GM10266 (cell line): ENCODE results near the gene ALG12.

Experiments used
- DNase-seq: peaks from one replicate; pipeline ENCODE4 v3.0.0; 2012; ENCODE audit errors: extremely low spot score
- TF ChIP-seq, protein P1 (sequence below): IDR thresholded peaks from 2 replicates; pipeline ENCODE4 v1.5.1; 2012; ENCODE audit warnings: mild to moderate bottlenecking, low read depth; ENCODE audit not compliant: control insufficient read depth, insufficient read depth; ENCODE audit errors: missing control alignments

ALG12 gene

DNA sequence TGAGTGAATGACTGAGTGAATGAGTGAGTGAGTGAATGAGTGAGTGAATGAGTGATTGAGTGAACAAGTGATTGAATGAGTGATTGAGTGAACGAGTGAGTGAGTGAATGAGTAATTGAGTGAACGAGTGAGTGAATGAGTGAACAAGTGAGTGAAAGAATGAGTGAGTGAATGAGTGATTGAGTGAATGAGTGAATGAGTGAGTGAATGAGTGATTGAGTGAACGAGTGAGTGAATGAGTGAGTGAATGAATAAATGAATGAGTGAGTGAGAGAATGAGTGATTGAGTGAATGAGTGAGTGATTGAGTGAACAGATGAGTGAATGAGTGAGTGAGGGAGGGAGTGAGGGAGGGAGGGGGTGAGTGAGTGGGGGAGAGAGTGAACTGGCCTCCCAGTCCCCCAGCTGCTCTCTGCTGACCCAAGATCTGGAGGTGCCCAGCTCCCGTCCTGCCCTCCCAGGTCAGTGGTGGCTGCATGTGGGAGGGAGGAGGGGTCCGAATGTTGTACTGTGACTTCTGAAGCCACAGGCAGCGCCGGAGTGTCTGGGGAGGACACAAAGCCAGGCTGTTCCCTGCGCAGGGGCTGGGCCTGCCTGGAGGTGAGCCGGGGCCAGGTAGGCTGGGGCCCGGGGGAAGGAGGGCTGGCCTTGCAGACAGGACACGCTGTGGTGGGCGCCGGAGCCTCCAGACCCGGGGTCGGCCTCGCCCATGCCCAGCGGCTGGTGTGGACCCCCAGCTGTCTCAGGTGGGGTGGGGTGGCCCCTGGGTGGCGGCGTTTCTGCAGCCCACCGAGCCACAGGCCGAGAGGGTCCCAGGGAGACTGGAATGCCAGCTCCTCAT is 24.5 kb upstream of the ALG12 start:
- DNase-seq, result no peak
- TF ChIP-seq, protein P1, sequence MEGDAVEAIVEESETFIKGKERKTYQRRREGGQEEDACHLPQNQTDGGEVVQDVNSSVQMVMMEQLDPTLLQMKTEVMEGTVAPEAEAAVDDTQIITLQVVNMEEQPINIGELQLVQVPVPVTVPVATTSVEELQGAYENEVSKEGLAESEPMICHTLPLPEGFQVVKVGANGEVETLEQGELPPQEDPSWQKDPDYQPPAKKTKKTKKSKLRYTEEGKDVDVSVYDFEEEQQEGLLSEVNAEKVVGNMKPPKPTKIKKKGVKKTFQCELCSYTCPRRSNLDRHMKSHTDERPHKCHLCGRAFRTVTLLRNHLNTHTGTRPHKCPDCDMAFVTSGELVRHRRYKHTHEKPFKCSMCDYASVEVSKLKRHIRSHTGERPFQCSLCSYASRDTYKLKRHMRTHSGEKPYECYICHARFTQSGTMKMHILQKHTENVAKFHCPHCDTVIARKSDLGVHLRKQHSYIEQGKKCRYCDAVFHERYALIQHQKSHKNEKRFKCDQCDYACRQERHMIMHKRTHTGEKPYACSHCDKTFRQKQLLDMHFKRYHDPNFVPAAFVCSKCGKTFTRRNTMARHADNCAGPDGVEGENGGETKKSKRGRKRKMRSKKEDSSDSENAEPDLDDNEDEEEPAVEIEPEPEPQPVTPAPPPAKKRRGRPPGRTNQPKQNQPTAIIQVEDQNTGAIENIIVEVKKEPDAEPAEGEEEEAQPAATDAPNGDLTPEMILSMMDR, result no peak

GRCh38 chr22:49941507-49942316 is 23.5 kb upstream of the ALG12 start:
- DNase-seq, result no peak

GRCh38 chr22:49938565-49939136 is 20.4 kb upstream of the ALG12 start:
- TF ChIP-seq, protein P1, result no peak
- no peak for DNase-seq

More at GRCh38 chr22:49941507-49942316, 23.5 kb upstream of the ALG12 start:
- TF ChIP-seq, protein P1, result no peak

DNA sequence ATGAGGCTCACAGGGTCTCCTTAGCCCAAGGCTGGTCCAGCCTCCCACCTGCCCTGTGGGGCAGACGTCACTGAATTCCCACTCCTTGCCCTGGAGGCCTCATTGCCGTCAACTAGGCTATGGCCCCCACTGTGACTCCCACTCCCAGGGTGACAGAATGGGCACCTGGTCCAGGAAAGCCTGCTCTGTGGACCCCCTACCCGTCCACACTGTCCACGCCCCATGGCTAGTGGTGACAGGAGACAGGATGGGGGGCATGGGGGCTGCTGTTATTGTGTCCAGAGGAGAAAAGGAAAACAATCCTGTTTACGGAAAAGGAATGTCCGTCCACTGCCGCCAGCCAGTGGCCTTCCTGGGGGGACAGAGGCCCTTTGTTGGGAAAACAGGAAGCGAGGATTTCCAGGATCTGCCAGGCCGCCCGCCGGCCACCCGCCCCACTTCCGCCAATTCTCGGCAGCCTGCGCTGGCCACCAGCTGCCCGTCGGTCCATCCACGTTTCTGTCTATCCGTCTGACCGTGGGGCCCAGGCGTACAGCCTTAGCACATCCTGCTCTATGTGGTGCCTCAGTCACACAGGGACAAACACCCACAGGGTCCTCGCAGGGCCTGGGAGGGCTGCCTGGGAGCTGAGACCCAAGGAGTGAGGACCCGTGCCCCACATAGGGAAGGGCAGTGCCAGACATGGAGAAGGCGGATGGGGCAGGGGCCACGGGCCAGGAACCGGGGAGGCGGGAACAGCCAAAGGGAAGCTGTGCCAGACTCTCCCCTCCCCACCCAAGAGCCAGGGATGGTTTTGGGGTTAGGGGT is 19.7 kb upstream of the ALG12 start:
- TF ChIP-seq, protein P1, result no peak
- DNase-seq, result no peak

DNA sequence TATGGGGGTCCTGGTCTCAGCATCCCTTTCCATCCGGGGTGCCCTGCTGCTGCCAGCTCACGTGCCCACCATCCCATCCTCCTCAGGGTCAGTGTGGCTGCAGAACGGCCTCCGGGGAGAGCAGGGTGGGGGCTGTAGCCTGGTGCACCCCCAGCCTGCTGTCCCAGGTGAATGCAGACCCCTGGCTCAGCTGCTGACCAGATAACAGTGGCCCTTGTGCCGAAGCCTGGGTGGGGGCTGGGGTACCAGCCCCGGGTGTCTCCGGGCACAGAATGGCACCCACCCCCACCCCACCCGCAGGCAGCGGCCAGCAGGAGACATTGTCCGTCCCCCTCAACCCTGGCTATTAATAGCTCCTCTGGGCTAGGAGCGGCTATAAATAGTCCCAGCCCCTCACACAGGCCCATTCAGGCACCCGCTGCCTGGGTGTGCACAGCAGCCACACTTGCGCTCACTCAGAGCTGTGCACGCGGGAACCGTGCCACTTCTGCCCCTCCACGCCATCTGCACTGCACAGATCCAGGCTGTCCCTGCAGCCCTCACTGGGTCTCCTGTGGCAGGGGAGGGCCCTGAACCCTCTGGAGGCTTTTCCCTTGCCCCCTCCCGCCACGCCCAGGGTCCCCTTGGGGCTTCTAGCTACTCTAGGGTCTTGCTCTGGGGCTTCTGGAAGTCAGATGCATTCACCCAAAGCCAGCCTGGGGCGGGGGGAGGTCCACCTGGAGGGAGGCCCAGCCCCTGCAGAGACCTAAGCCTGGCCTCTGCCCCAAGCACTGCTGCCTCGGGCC is 18.9 kb upstream of the ALG12 start:
- DNase-seq, result no peak
- TF ChIP-seq, protein P1, result no peak
